Testis (tissue), 3 donors: ENCODE measurements around the gene SSH3. TPM values are rescaled to one million over a fixed set of nuclear protein-coding genes. Genes with fewer than 3 reads are reported as not detected.

Experiments used
- DNase-seq: peaks from one replicate; pipeline ENCODE4 v3.0.0-alpha.2; 2019
- H3K27ac ChIP-seq, 2 donors: fragments of 200-600 bp; sonication (generic); one replicate each; pipeline ENCODE4 v1.5.1; 2019
- H3K27me3 ChIP-seq: fragments of 200-600 bp; sonication (generic); one replicate; pipeline ENCODE4 v1.5.1; 2019
- H3K36me3 ChIP-seq: fragments of 200-600 bp; sonication (generic); one replicate; pipeline ENCODE4 v1.5.1; 2017; ENCODE audit warnings: low read depth; ENCODE audit errors: missing control alignments
- H3K4me1 ChIP-seq: fragments of 200-600 bp; sonication (generic); one replicate; pipeline ENCODE4 v1.5.1; 2019
- H3K4me3 ChIP-seq, 2 donors: fragments of 200-600 bp; sonication (generic); one replicate each; pipeline ENCODE4 v1.5.1; 2017 to 2019
- H3K9me3 ChIP-seq: fragments of 200-600 bp; sonication (generic); one replicate; pipeline ENCODE4 v1.5.1; 2017
- CTCF ChIP-seq, 3 experiments: fragments of 450-650 bp in 2 of 3; fragments of 200-600 bp in 1 of 3; sonication (generic) in 1 of 3; IDR thresholded peaks; one replicate each; pipeline ENCODE4 v1.5.1; 2016 to 2019; ENCODE audit warnings: antibody characterized with exemption in 3 of 3, mild to moderate bottlenecking in 2 of 3, moderate library complexity in 1 of 3
- POLR2A ChIP-seq: fragments of 450-650 bp; IDR thresholded peaks from one replicate; pipeline ENCODE4 v1.6.1; 2017; ENCODE audit warnings: antibody characterized with exemption, mild to moderate bottlenecking, moderate library complexity
- WGBS, 2 donors: methylation state at CpG; one replicate each; pipeline ENCODE4 v1.1.5; 2018; 5-methylcytosine and 5-hydroxymethylcytosine counted together
- intact Hi-C: fragments of 100-400 bp; cut with DNase I; formaldehyde crosslinking; loops from one replicate; pipeline ENCODE4 v1.15.1; 2023; ENCODE audit warnings: low total_unique reads
- polyA plus RNA-seq: library from polyadenylated mRNA; stranded (reverse); fragments of 350-450 nt; fragmentation: Illumina TruSeq; extraction: RNeasy Lipid Tissue Mini Kit (QIAGEN cat#74804); gene quantifications from one replicate; pipeline ENCODE4 v1.2.3, GENCODE V29; 2014; ENCODE audit warnings: low read depth, low replicate concordance; ENCODE audit not compliant: insufficient read depth
- total RNA-seq, 2 donors: library from RNA; depleted of rRNA; stranded (reverse); fragments of >200 nt; gene quantifications; one replicate each; pipeline ENCODE4 v1.2.3, GENCODE V29; 2016

The SSH3 gene
- total and polyA plus RNA-seq, 3 donors from 2014 or later = 6.9 to 9.8 (median 8.6) TPM

DNA sequence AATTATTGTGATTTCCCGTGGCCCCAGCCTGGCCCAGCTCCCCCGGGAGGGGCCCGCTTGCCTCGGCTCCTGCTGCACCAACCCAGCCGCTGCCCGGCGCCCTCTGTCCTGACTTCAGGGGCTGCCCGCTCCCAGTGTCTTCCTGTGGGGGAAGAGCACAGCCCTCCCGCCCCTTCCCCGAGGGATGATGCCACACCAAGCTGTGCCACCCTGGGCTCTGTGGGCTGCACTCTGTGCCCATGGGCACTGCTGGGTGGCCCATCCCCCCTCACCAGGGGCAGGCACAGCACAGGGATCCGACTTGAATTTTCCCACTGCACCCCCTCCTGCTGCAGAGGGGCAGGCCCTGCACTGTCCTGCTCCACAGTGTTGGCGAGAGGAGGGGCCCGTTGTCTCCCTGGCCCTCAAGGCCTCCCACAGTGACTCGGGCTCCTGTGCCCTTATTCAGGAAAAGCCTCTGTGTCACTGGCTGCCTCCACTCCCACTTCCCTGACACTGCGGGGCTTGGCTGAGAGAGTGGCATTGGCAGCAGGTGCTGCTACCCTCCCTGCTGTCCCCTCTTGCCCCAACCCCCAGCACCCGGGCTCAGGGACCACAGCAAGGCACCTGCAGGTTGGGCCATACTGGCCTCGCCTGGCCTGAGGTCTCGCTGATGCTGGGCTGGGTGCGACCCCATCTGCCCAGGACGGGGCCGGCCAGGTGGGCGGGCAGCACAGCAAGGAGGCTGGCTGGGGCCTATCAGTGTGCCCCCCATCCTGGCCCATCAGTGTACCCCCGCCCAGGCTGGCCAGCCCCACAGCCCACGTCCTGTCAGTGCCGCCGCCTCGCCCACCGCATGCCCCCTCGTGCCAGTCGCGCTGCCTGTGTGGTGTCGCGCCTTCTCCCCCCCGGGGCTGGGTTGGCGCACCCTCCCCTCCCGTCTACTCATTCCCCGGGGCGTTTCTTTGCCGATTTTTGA is 17.5 kb upstream of the SSH3 start:
- intact Hi-C loops = no loop called here
- no peak overlapping the region for H3K4me3 ChIP-seq
- H3K4me1 ChIP-seq = peaks cover 22% of the 10 kb centered on the region
- no peaks in the 10 kb centered on the region for H3K36me3 ChIP-seq
- no peak overlapping the region for H3K27ac ChIP-seq
- DNase-seq = no peak
- WGBS, 2 donors = 84 to 90% methylated on average over 27 to 38 of the region's 39 CpGs
- H3K27me3 ChIP-seq = no peaks in the 10 kb centered on the region
- TF ChIP-seq CTCF (IDR thresholded peaks at IDR 0.05) (no peak), POLR2A (no peak)
- H3K9me3 ChIP-seq = no peaks in the 10 kb centered on the region

GRCh38 chr11:67286621-67287333 is 16.6 kb upstream of the SSH3 start:
- TF ChIP-seq POLR2A = no peak
- no peak for TF ChIP-seq CTCF (IDR thresholded peaks at IDR 0.05)
- DNase-seq = no peak
- intact Hi-C loops = no loop called here
- H3K9me3 ChIP-seq = no peaks in the 10 kb centered on the region
- peaks cover 22% of the 10 kb centered on the region for H3K4me1 ChIP-seq
- H3K27ac ChIP-seq = peak overlapping the region; percentile 46 to 93
- no peaks in the 10 kb centered on the region for H3K27me3 ChIP-seq
- no peaks in the 10 kb centered on the region for H3K36me3 ChIP-seq
- no peak overlapping the region for H3K4me3 ChIP-seq
- WGBS, 2 donors = 76 to 79% methylated on average over 6 to 8 of the region's 8 CpGs

- intact Hi-C loops = no loop called here
- no peak for DNase-seq
- WGBS, 2 donors = 52 to 61% methylated on average over 14 of the region's 14 CpGs
- Histone ChIP-seq H3K9me3 (no peaks in the 10 kb centered on the region), H3K36me3 (no peaks in the 10 kb centered on the region), H3K4me1 (peaks cover 22% of the 10 kb centered on the region), H3K27ac (peak overlapping the region; percentile 46 to 93), H3K4me3 (no peak overlapping the region), H3K27me3 (no peaks in the 10 kb centered on the region)
- TF ChIP-seq POLR2A = no peak
- TF ChIP-seq CTCF (IDR thresholded peaks at IDR 0.05) = no peak
Observed at GRCh38 chr11:67287355-67288197, 15.8 kb upstream of the SSH3 start.

GRCh38 chr11:67288198-67288451 is 15.2 kb upstream of the SSH3 start:
- H3K4me3 ChIP-seq = peak overlapping the region; percentile 76 to 89
- peak overlapping the region; percentile 46 to 93 for H3K27ac ChIP-seq
- 20 to 24% methylated on average over 4 of the region's 4 CpGs for WGBS, 2 donors
- no peaks in the 10 kb centered on the region for H3K9me3 ChIP-seq
- H3K27me3 ChIP-seq = no peaks in the 10 kb centered on the region
- intact Hi-C loops = no loop called here
- DNase-seq = no peak
- no peaks in the 10 kb centered on the region for H3K36me3 ChIP-seq
- TF ChIP-seq CTCF (IDR thresholded peaks at IDR 0.05) = no peak
- no peak for TF ChIP-seq POLR2A
- peaks cover 22% of the 10 kb centered on the region for H3K4me1 ChIP-seq
